BJ (cell line): ENCODE measurements around the gene LRRN3. TPM values are rescaled to one million over a fixed set of nuclear protein-coding genes. Genes with fewer than 3 reads are reported as not detected.

ENCODE experiments used
- CTCF ChIA-PET: fragments of 350-600 bp; formaldehyde crosslinking; extraction: SDS; loops from one replicate; lab custom pipeline; 2021; ENCODE audit warnings: antibody characterized with exemption, inconsistent platforms; lab: Yijun Ruan, JAX
- POLR2A ChIA-PET: fragments of 300-600 bp; sonication (Branson Sonifier 250); formaldehyde crosslinking; extraction: SDS; loops from one replicate; lab custom pipeline; 2021; ENCODE audit warnings: antibody characterized with exemption; lab: Charles Lee
- DNase-seq: peaks from one replicate; pipeline ENCODE4 v3.0.0-alpha.2; 2011; ENCODE audit warnings: low read depth
- H3K27me3 ChIP-seq: 2 replicates; pipeline ENCODE4 v1.6.0; 2011; ENCODE audit warnings: low read length; ENCODE audit not compliant: control insufficient read depth, insufficient read depth
- H3K36me3 ChIP-seq: 2 replicates; pipeline ENCODE4 v1.5.1; 2011; ENCODE audit warnings: low read length; ENCODE audit not compliant: control insufficient read depth, insufficient read depth
- H3K4me3 ChIP-seq: 2 replicates; pipeline ENCODE4 v1.5.1; 2011; ENCODE audit warnings: low read depth, mild to moderate bottlenecking, control low read depth, low read length
- polyA plus RNA-seq: library from polyadenylated mRNA; depleted of rRNA; stranded (reverse); fragments of >200 nt; gene quantifications from 2 replicates; pipeline ENCODE4 v1.2.3, GENCODE V29; 2011
- TF ChIP-seq, protein P1 (sequence below): IDR thresholded peaks from 2 replicates; pipeline ENCODE4 v1.5.1; 2011; ENCODE audit warnings: low read depth, mild to moderate bottlenecking, control low read depth, inconsistent platforms, low read length, moderate library complexity; ENCODE audit not compliant: insufficient read depth

LRRN3 gene
- polyA plus RNA-seq, 1 experiment = 7.2 TPM

DNA sequence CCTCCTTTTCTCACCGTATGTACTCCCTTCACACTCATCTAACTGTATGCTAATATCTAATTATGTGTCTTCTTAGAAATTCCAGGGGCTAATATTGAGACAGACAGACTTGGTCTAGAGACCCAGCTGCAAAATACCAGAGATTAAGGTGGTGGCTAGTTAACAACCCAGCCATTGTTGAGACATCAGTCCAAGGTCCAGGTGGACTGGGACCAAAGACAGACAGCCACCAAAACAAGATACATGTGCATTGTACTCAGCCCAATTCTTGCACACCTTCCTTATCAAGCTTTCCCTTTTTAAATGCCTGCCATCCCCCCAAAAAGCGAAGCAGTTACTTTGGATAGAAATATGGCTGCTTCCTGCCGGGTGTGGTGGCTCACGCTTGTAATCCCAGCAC is 43.3 kb upstream of the LRRN3 start:
- TF ChIP-seq, protein P1, sequence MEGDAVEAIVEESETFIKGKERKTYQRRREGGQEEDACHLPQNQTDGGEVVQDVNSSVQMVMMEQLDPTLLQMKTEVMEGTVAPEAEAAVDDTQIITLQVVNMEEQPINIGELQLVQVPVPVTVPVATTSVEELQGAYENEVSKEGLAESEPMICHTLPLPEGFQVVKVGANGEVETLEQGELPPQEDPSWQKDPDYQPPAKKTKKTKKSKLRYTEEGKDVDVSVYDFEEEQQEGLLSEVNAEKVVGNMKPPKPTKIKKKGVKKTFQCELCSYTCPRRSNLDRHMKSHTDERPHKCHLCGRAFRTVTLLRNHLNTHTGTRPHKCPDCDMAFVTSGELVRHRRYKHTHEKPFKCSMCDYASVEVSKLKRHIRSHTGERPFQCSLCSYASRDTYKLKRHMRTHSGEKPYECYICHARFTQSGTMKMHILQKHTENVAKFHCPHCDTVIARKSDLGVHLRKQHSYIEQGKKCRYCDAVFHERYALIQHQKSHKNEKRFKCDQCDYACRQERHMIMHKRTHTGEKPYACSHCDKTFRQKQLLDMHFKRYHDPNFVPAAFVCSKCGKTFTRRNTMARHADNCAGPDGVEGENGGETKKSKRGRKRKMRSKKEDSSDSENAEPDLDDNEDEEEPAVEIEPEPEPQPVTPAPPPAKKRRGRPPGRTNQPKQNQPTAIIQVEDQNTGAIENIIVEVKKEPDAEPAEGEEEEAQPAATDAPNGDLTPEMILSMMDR = no peak
- CTCF ChIA-PET = interaction anchor here (1.1 kb wide), 1 partner anchor 11 kb away, joined by 3 read pairs; no protein-coding TSS in a partner anchor

DNA sequence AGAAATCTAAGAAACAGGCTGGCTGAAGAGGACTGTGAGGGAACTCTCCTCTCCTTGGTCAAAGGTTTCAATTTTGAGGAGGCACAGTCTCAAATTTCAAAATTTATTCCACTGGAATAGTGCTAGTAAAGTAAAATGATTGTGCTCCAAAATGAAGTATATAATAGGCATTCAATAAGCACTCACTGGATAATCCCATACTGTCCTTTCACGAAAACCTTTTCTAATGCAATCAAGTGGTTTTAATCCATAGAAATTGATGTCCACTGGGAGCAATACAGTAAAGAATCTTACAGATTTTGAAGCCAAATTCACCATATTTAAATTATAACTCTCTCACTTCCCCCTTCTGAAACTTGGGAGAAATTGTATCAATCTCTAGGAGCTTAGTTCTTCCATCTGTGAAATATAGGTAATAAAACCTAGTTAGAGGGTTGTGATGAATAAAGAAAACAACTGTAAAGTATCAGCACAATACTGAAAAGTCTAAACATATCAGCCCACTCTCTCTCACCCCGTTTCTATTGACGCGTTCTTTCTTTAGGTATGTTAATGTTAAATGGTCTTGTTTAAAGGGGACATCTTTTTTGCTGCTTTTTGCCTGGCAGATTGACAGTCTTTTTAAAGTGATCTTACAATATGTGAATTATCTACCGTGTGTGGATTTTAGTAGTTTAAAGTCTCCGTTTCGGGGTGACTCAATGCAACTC is 40.8 kb upstream of the LRRN3 start:
- ChIA-PET CTCF (no interaction called here), POLR2A (no interaction called here)
- TF ChIP-seq, protein P1 = no peak
- Histone ChIP-seq H3K36me3 (no peaks in the 10 kb centered on the region), H3K27me3 (no peaks in the 10 kb centered on the region), H3K4me3 (no peak overlapping the region)
- DNase-seq = no peak

More for the DNA sequence above, 43.3 kb upstream of the LRRN3 start:
- POLR2A ChIA-PET = no interaction called here
- Histone ChIP-seq H3K4me3 (no peak overlapping the region), H3K27me3 (no peaks in the 10 kb centered on the region), H3K36me3 (no peaks in the 10 kb centered on the region)
- no peak for DNase-seq

DNA sequence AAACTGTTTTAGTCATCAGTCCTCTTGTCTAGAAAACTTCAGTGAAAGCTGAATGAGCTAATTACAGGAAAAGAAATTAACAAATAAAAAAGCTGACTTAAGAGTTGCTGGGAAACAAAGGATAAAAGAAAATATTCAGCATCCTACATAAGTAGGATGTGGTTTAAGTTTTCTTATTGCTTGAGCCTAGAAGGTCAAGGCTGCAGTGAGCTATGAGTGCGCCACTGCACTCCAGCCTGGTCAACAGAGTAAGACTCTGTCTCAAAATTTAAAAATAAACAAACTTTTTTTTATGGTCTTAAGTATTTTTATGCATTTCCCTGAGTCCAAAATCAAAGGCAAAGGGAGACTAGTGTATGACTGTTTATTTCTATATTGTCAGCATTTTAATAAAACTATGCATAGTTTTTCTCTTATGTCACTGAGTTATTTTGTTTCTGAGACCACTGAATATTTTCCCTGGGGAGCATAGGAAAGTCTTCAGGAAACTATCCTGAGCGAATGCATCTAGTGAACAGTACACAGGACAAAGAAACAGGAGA is 40.0 kb upstream of the LRRN3 start:
- TF ChIP-seq, protein P1 = no peak
- Histone ChIP-seq H3K4me3 (no peak overlapping the region), H3K36me3 (no peaks in the 10 kb centered on the region), H3K27me3 (no peaks in the 10 kb centered on the region)
- POLR2A ChIA-PET = no interaction called here
- CTCF ChIA-PET = interaction anchor here (0.9 kb wide), 1 partner anchor 10 kb away, joined by 3 read pairs; no protein-coding TSS in a partner anchor
- DNase-seq = no peak

DNA sequence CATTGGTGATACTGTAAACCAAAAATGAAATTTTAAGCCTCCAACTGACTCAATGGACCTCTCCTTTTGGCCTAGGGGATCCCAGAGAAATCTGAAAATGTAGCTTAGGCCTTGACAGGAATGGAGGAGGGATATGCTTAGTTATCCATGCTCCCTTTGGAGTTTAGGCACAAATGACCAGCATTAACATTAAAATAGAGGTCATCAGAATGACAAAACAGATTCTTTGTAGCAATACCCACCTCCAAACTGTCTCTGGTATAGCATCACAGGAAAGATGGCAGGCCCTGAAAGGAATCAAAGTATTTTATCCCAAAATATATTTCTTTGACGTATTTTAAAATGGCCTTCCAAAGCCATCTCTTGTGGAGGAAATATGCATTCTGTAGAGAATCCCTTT is 39.1 kb upstream of the LRRN3 start:
- no peak overlapping the region for H3K4me3 ChIP-seq
- no peak for DNase-seq
- no peaks in the 10 kb centered on the region for H3K27me3 ChIP-seq
- TF ChIP-seq, protein P1 = no peak
- ChIA-PET POLR2A (no interaction called here), CTCF (interaction anchor here (0.9 kb wide), 1 partner anchor 9 kb away, joined by 3 read pairs; no protein-coding TSS in a partner anchor)
- H3K36me3 ChIP-seq = no peaks in the 10 kb centered on the region

DNA sequence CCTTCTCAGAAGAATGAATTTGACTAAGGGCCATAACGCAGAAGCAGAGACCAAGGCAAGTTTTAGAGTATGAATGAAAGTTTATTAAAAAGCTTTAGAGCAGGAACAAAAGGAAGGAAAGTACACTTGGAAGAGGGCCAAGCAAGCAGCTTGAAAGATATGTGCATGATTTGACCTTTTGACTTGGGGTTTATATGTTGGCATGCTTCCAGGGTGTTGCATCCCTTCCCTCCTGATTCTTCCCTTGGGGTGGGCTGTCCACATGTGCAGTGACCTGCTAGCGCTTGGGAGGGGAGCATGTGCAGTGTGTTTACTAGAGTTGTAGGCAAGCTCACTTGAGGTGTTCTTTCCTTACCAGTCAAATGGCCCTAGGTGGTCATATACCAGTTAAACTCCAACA is 37.9 kb upstream of the LRRN3 start:
- Histone ChIP-seq H3K4me3 (no peak overlapping the region), H3K27me3 (no peaks in the 10 kb centered on the region), H3K36me3 (no peaks in the 10 kb centered on the region)
- TF ChIP-seq, protein P1 = no peak
- ChIA-PET CTCF (interaction anchor here (0.5 to 0.6 kb wide), 2 partner anchors 20 to 75 kb away, joined by 3 to 4 read pairs; no protein-coding TSS in a partner anchor), POLR2A (no interaction called here)
- no peak for DNase-seq
